SK-N-SH (cell line): Measurements from ENCODE around the gene KRTAP10-10. TPM values are rescaled to one million over a fixed set of nuclear protein-coding genes. Genes with fewer than 3 reads are reported as not detected.

Experiments
- CTCF ChIA-PET: fragments of 300-600, 350-600 bp; formaldehyde crosslinking; extraction: SDS; loops from one replicate; lab custom pipeline; 2021; lab: Yijun Ruan, JAX
- POLR2A ChIA-PET: fragments of 350-600 bp; sonication (Branson Sonifier 250); formaldehyde crosslinking; extraction: SDS; loops from one replicate; lab custom pipeline; 2020; ENCODE audit warnings: antibody characterized with exemption, inconsistent platforms; lab: Yijun Ruan, JAX
- DNase-seq: peaks from one replicate; pipeline ENCODE4 v3.0.0; 2012
- H2AFZ ChIP-seq: fragments of 200-600 bp; sonication (generic); 2 replicates; pipeline ENCODE4 v1.8.1; 2016; ENCODE audit warnings: antibody characterized with exemption, mild to moderate bottlenecking, low read depth
- H3F3A ChIP-seq: fragments of 200-600 bp; sonication (generic); replicated peaks from 2 replicates; pipeline ENCODE3; 2016; ENCODE audit warnings: antibody characterized with exemption, mild to moderate bottlenecking; ENCODE audit not compliant: insufficient read depth
- H3K27ac ChIP-seq, 2 experiments: fragments of 200-500 bp in 1 of 2; fragments of 200-600 bp in 1 of 2; sonication (Bioruptor generic) in 1 of 2; sonication (generic), shearing (Covaris generic) in 1 of 2; 2 replicates each; pipeline versions ENCODE4 v1.5.1 to v1.6.1; 2014 to 2016; ENCODE audit warnings: low read depth in 2 of 2, inconsistent platforms in 1 of 2, low read length in 1 of 2, mild to moderate bottlenecking in 1 of 2, mixed read lengths in 1 of 2
- H3K27me3 ChIP-seq: fragments of 200-600 bp; sonication (generic), shearing (Covaris generic); 2 replicates; pipeline ENCODE4 v1.6.1; 2016; ENCODE audit warnings: mixed run types; ENCODE audit not compliant: insufficient read depth
- H3K36me3 ChIP-seq, 2 experiments: fragments of 200-500 bp in 1 of 2; fragments of 200-600 bp in 1 of 2; sonication (Bioruptor generic) in 1 of 2; sonication (generic) in 1 of 2; replicated peaks in 1 of 2; 2 replicates each; pipeline versions ENCODE3 to v1.5.1; 2014 to 2016; ENCODE audit warnings: low read length in 1 of 2, mild to moderate bottlenecking in 1 of 2; ENCODE audit not compliant: insufficient read depth in 2 of 2, control insufficient read depth in 1 of 2
- H3K4me1 ChIP-seq, 2 experiments: fragments of 200-500 bp in 1 of 2; fragments of 200-600 bp in 1 of 2; sonication (Bioruptor generic) in 1 of 2; sonication (generic), shearing (Covaris generic) in 1 of 2; 2 replicates each; pipeline versions ENCODE4 v1.5.1 to v1.6.1; 2014 to 2016; ENCODE audit warnings: low read depth in 1 of 2, low read length in 1 of 2, mixed run types in 1 of 2; ENCODE audit not compliant: insufficient read depth in 2 of 2, control insufficient read depth in 1 of 2
- H3K4me2 ChIP-seq: fragments of 200-600 bp; sonication (generic), shearing (Covaris generic); 2 replicates; pipeline ENCODE4 v1.6.1; 2017; ENCODE audit warnings: mixed run types
- H3K4me3 ChIP-seq, 2 experiments: fragments of 200-500 bp in 1 of 2; fragments of 200-600 bp in 1 of 2; sonication (Bioruptor generic) in 1 of 2; sonication (generic), shearing (Covaris generic) in 1 of 2; 2 replicates each; pipeline versions ENCODE4 v1.5.1 to v1.8.1; 2014 to 2016; ENCODE audit warnings: low read depth in 2 of 2, inconsistent platforms in 1 of 2, low read length in 1 of 2, mild to moderate bottlenecking in 1 of 2, mixed read lengths in 1 of 2, moderate library complexity in 1 of 2
- H3K79me2 ChIP-seq: fragments of 200-600 bp; sonication (generic); 2 replicates; pipeline ENCODE4 v1.8.1; 2017; ENCODE audit warnings: mild to moderate bottlenecking; ENCODE audit not compliant: insufficient read depth
- H3K9ac ChIP-seq: fragments of 200-600 bp; sonication (generic); 2 replicates; pipeline ENCODE4 v1.6.1; 2017; ENCODE audit warnings: mixed run types
- H3K9me2 ChIP-seq: fragments of 200-600 bp; sonication (generic); 2 replicates; pipeline ENCODE4 v1.6.1; 2017; ENCODE audit warnings: mixed run types
- H3K9me3 ChIP-seq: fragments of 200-600 bp; sonication (generic); 2 replicates; pipeline ENCODE4 v1.6.1; 2017; ENCODE audit warnings: mixed run types, mild to moderate bottlenecking, moderate library complexity
- H4K20me1 ChIP-seq: fragments of 200-600 bp; sonication (generic); 2 replicates; pipeline ENCODE4 v1.6.1; 2017; ENCODE audit warnings: mild to moderate bottlenecking, mixed run types; ENCODE audit not compliant: insufficient read depth
- CHD2 ChIP-seq: fragments of 150-350 bp; IDR thresholded peaks from 2 replicates; pipeline ENCODE4 v1.6.1; 2018; ENCODE audit warnings: low read length; ENCODE audit not compliant: partially characterized antibody
- EP300 ChIP-seq, 2 experiments: IDR thresholded peaks; 2 replicates each; pipeline versions ENCODE4 v1.4.0 to v1.6.1; 2012; ENCODE audit warnings: borderline replicate concordance in 1 of 2, low read depth in 1 of 2, low read length in 1 of 2
- FOSL2 ChIP-seq: IDR thresholded peaks from 2 replicates; pipeline ENCODE4 v1.4.0; 2012; ENCODE audit warnings: low read depth, mild to moderate bottlenecking, moderate library complexity, borderline replicate concordance
- FOXM1 ChIP-seq: IDR thresholded peaks from 2 replicates; pipeline ENCODE4 v1.4.0; 2012; ENCODE audit warnings: low read depth, mild to moderate bottlenecking
- GATA2 ChIP-seq: sonication (generic); formaldehyde crosslinking; IDR thresholded peaks from 2 replicates; pipeline ENCODE4 v1.5.0; 2020; ENCODE audit warnings: mild to moderate bottlenecking, missing genetic modification reagents
- IRF3 ChIP-seq: fragments of 150-350 bp; IDR thresholded peaks from 2 replicates; pipeline ENCODE4 v1.6.1; 2016; ENCODE audit warnings: mild to moderate bottlenecking, low read depth, low read length
- JUND ChIP-seq: IDR thresholded peaks from 2 replicates; pipeline ENCODE4 v1.4.0; 2012
- MAX ChIP-seq: IDR thresholded peaks from 2 replicates; pipeline ENCODE4 v1.4.0; 2012; ENCODE audit warnings: low read depth
- NFIC ChIP-seq: IDR thresholded peaks from 2 replicates; pipeline ENCODE4 v1.4.0; 2012; ENCODE audit warnings: borderline replicate concordance
- NRF1 ChIP-seq: IDR thresholded peaks from 2 replicates; pipeline ENCODE4 v1.6.1; 2012; ENCODE audit warnings: low read depth, mild to moderate bottlenecking, low read length
- RFX5 ChIP-seq: IDR thresholded peaks from 2 replicates; pipeline ENCODE4 v1.6.1; 2012; ENCODE audit warnings: mild to moderate bottlenecking, improper control_type of control experiment, low read length
- RXRA ChIP-seq: IDR thresholded peaks from 2 replicates; pipeline ENCODE4 v1.4.0; 2012; ENCODE audit warnings: low read depth, mild to moderate bottlenecking, borderline replicate concordance
- USF1 ChIP-seq: IDR thresholded peaks from 2 replicates; pipeline ENCODE4 v1.4.0; 2012; ENCODE audit warnings: low read depth, borderline replicate concordance
- ZBTB33 ChIP-seq: IDR thresholded peaks from 2 replicates; pipeline ENCODE4 v1.4.0; 2012; ENCODE audit warnings: low read depth, borderline replicate concordance
- WGBS: methylation state at CpG from one replicate; pipeline ENCODE4 v1.1.6; 2017; ENCODE audit warnings: low lambda C conversion rate; 5-methylcytosine and 5-hydroxymethylcytosine counted together
- polyA plus RNA-seq, 3 experiments: library from polyadenylated mRNA; depleted of rRNA; stranded (reverse); fragments of >200 nt; gene quantifications; 2 replicates each; pipeline ENCODE4 v1.2.3, GENCODE V29; 2012

The KRTAP10-10 gene
- polyA plus RNA-seq, 1 of the 3 experiments (the other 2 are of a cell fraction), result not detected

- H4K20me1 ChIP-seq, result no peaks in the 10 kb centered on the region
- no peak overlapping the region for H3K27ac ChIP-seq
- no peaks in the 10 kb centered on the region for H3K4me1 ChIP-seq
- WGBS, result 22% methylated on average over 4 of the region's 14 CpGs
- H3K27me3 ChIP-seq, result peaks cover 45% of the 10 kb centered on the region
- CTCF ChIA-PET, result interaction anchor here (0.6 kb wide), 1 partner anchor 206 kb away, joined by 3 read pairs; no protein-coding TSS in a partner anchor
- no peak overlapping the region for H3K9ac ChIP-seq
- TF ChIP-seq CHD2, result no peak
- TF ChIP-seq JUND, result no peak
- no peak for TF ChIP-seq FOSL2
- no peak for TF ChIP-seq NRF1
- TF ChIP-seq ZBTB33, result no peak
- TF ChIP-seq RXRA, result no peak
- TF ChIP-seq FOXM1, result no peak
- TF ChIP-seq EP300 (IDR thresholded peaks at IDR 0.05; ENCODE audit: borderline replicate concordance in 1 of 2, low read depth in 1 of 2, low read length in 1 of 2), result no peak
- no peak for TF ChIP-seq GATA2 (CRISPR knock-in tag)
- TF ChIP-seq NFIC, result no peak
- TF ChIP-seq RFX5, result no peak
- TF ChIP-seq IRF3, result no peak
- POLR2A ChIA-PET, result interaction anchor here (1.0 kb wide), 1 partner anchor 31 kb away, joined by 3 read pairs; the partner anchor contains the start of gene KRTAP12-4
- H3K4me3 ChIP-seq, result no peak overlapping the region
- no peak overlapping the region for H3K4me2 ChIP-seq
- no peaks in the 10 kb centered on the region for H3K9me3 ChIP-seq
- no peaks in the 10 kb centered on the region for H3K9me2 ChIP-seq
- no peak overlapping the region for H2AFZ ChIP-seq
- H3K79me2 ChIP-seq, result no peaks in the 10 kb centered on the region
- no peaks in the 10 kb centered on the region for H3F3A ChIP-seq
- DNase-seq, result no peak
- H3K36me3 ChIP-seq, result no peaks in the 10 kb centered on the region
These were observed 49.0 kb downstream of the KRTAP10-10 start for GRCh38 chr21:44686000-44686781.

- no peaks in the 10 kb centered on the region for H3K9me2 ChIP-seq
- ChIA-PET POLR2A (no interaction called here), CTCF (interaction anchor here (1.1 kb wide), 1 partner anchor 26 kb away, joined by 3 read pairs; no protein-coding TSS in a partner anchor)
- H3K36me3 ChIP-seq, result no peaks in the 10 kb centered on the region
- no peaks in the 10 kb centered on the region for H3F3A ChIP-seq
- no peak for DNase-seq
- no peak overlapping the region for H3K4me2 ChIP-seq
- H3K27me3 ChIP-seq, result peaks cover 41% of the 10 kb centered on the region
- 31% methylated on average over 20 of the region's 25 CpGs for WGBS
- no peaks in the 10 kb centered on the region for H4K20me1 ChIP-seq
- H3K27ac ChIP-seq, result no peak overlapping the region
- TF ChIP-seq USF1 (no peak), RFX5 (no peak), NRF1 (no peak), NFIC (no peak), MAX (no peak), ZBTB33 (no peak)
- H3K4me3 ChIP-seq, result no peak overlapping the region
- H2AFZ ChIP-seq, result no peak overlapping the region
- H3K4me1 ChIP-seq, result no peaks in the 10 kb centered on the region
- no peaks in the 10 kb centered on the region for H3K79me2 ChIP-seq
- no peak overlapping the region for H3K9ac ChIP-seq
- H3K9me3 ChIP-seq, result no peaks in the 10 kb centered on the region
These were observed 49.8 kb downstream of the KRTAP10-10 start for GRCh38 chr21:44686843-44687561.
